GM13976 (cell line): ENCODE measurements around the gene DNAJC16.

Experiments used
- DNase-seq: peaks from one replicate; pipeline ENCODE4 v3.0.0; 2012; ENCODE audit warnings: low spot score
- CTCF ChIP-seq: IDR thresholded peaks from 2 replicates; pipeline ENCODE4 v1.5.1; 2012; ENCODE audit warnings: borderline replicate concordance, mild to moderate bottlenecking; ENCODE audit not compliant: insufficient read depth; ENCODE audit errors: extremely low read depth, missing control alignments, control extremely low read depth
- in situ Hi-C: fragments of 300-500 bp; cut with MboI; formaldehyde crosslinking; loops from one replicate; pipeline ENCODE4 v1.12.0; 2022; ENCODE audit warnings: low sequenced_read_pairs, mixed read lengths, inconsistent platforms; ENCODE audit not compliant: unreplicated experiment

DNAJC16 gene

GRCh38 chr1:15531003-15531402 lies 4.4 kb downstream of the DNAJC16 start:
- TF ChIP-seq CTCF: no peak
- in situ Hi-C loops: no loop called here
- DNase-seq: no peak

- in situ Hi-C loops: no loop called here
Measured at GRCh38 chr1:15531682-15532081, 5.0 kb downstream of the DNAJC16 start.

GRCh38 chr1:15538771-15539170 lies 12.1 kb downstream of the DNAJC16 start:
- in situ Hi-C loops: no loop called here
- no peak for TF ChIP-seq CTCF
- DNase-seq: no peak

More at GRCh38 chr1:15531682-15532081, 5.0 kb downstream of the DNAJC16 start:
- DNase-seq: no peak
- no peak for TF ChIP-seq CTCF

GRCh38 chr1:15540186-15540585 lies 13.5 kb downstream of the DNAJC16 start:
- in situ Hi-C loops: no loop called here
- no peak for TF ChIP-seq CTCF
- no peak for DNase-seq

- no peak for DNase-seq
- in situ Hi-C loops: no loop called here
- no peak for TF ChIP-seq CTCF
Measured at GRCh38 chr1:15541231-15541792, 14.7 kb downstream of the DNAJC16 start.

GRCh38 chr1:15542388-15543250 lies 16.0 kb downstream of the DNAJC16 start:
- in situ Hi-C loops: no loop called here
- no peak for DNase-seq
- TF ChIP-seq CTCF: no peak

- no peak for DNase-seq
- in situ Hi-C loops: no loop called here
- TF ChIP-seq CTCF: no peak
Measured at GRCh38 chr1:15543251-15543588, 16.6 kb downstream of the DNAJC16 start.
